ENCODE data around the gene OR51E2.

OR51E2 gene

DNA sequence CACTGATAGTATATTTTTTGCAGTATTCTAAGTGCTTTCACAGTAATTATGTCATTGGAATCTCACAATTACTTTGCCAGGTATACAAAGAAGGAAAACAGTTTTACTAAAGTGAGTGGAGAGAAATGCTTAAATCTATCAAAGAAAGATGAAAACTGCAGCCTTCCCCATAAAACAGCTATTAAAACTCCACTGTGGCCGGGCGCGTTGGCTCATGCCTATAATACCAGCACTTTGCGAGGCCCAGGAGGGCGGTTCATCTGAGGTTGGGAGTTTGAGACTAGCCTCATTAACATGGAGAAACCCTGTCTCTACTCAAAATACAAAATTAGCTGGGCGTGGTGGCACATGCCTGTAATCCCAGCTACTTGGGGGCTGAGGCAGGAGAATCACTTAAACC is 34.8 kb downstream of the OR51E2 start:
- DNase-seq: no peak

DNA sequence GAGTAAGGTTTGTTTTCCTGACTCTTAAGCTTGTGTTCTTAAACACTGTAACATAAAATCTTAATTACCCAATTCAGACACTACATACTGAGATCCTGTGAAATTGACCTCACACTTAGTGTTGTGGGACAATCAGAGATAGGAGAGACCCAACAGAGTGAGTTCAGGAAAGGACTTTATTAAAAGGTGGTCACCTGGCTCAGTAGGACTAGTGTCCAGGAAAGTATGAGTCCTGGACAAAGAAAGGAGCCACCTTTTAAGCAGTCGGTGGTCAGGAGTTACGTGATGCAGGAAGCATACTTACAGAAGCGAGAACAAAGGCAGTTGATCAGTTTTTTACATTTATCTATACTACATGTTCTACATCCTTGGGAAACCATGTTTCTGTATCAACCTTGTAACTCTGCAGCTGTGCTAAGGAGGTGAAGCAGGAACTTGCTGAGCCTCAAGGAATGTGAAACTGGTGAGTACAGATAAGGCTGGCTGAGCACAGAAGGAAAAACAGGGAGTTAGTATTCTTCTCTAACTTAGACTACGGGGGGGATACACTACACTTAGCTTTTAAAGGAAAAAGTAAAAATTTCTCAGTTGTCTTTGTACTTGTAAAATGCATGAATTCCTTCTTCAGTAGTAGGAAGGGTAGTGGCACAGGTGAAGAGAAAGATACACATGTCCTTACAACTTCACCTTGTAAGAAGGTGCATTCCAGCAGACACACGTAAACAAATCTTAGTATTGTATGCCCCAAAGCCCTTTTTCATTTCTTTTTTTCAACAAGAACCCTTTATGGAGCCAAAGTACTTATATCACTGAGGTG is 38.8 kb downstream of the OR51E2 start:
- DNase-seq: no peak

DNA sequence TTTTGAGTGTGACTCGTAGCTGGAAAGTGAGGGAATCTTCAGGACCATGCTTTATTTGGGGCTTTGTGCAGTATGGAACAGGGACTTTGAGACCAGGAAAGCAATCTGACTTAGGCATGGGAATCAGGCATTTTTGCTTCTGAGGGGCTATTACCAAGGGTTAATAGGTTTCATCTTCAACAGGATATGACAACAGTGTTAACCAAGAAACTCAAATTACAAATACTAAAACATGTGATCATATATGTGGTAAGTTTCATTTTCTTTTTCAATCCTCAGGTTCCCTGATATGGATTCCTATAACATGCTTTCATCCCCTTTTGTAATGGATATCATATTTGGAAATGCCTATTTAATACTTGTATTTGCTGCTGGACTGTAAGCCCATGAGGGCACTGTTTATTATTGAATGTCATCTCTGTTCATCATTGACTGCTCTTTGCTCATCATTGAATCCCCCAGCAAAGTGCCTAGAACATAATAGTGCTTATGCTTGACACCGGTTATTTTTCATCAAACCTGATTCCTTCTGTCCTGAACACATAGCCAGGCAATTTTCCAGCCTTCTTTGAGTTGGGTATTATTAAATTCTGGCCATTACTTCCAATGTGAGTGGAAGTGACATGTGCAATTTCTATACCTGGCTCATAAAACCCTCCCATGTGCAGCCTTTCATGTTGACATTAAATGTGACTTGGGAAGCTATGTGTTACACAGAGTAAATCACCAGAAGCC is 42.9 kb downstream of the OR51E2 start:
- no peak for DNase-seq

DNA sequence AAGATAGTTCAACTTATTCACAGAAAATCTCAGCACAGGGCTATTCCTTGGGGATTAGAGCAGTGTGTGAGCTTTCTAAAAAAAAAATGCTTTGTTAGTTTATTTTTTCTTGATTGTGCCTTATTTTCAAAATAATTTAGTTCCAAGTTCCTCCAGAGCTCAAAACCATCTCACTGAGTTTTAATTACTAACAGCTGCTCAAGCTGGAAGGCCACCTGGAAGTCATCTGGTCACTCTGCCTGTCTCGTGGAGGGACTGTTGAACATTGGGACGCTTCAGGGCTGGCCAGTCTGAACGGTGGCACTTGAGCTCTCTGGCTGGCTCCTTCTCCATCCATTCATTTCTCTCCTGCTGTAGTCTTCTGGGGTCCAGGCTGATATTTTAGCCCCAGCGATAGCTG is 49.9 kb downstream of the OR51E2 start:
- no peak for DNase-seq

DNA sequence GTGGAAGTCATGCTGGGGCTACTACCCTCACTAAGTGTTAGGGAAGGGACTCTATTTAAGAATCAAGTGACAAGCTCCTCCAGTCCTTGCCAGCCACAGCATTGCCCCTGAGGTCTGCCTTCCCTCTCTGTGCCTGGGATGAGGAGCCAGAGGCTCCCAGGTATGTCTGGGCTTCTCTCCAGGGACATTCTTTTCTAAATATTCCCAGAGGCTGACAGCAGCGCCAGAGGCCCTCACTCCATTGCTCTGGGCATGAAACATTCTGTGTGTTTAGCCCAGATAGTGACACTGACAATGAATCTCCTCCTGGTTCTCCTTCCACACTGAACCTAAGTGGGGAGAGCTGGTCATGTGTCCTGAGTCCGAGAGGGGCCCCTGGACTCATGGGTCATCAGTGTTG is 51.7 kb downstream of the OR51E2 start:
- no peak for DNase-seq

DNA sequence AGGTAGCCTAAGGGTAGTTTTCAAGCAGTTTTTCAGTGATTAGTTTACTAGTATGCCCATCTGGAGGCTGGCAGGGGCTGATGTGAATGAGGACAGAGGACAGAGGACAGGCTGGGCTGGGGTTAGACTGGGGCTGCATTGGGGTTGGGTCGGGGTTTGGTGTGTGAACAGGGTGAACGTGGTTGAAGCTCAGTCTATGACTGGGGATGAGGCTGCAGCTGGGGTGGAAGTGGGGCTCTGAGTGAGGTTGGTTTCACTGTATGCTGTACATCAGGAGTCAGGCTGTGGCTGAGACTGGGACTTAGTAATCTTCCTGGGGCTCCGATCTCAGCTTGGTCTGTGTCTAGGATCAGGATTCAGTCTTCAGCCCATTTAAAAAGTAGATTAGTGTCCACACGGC is 53.4 kb downstream of the OR51E2 start:
- DNase-seq: no peak

DNA sequence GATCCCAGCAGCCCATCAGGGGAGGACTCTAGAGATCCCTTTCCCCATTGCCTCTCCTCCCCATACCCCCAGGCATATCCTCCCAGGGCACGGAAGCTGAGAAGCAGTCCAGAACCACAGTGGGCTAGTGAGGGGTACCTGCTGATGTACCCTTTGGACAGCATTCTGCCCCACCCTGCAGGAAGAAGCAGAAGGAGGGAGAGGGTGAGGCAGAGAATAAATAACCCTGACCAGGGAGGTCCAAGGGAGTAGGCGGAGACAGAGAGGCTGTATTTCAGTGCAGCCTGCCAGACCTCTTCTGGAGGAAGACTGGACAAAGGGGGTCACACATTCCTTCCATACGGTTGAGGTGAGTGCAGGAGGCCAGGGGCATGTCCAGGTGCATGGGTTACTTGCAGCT is 54.0 kb downstream of the OR51E2 start, which contains the start of gene OR51E1:
Gene OR51E1 (plus strand): TSS at position 301 of the 400 bp plus-strand sequence. CDS start 8,545 bp downstream, outside the sequence.
- no peak for DNase-seq

DNA sequence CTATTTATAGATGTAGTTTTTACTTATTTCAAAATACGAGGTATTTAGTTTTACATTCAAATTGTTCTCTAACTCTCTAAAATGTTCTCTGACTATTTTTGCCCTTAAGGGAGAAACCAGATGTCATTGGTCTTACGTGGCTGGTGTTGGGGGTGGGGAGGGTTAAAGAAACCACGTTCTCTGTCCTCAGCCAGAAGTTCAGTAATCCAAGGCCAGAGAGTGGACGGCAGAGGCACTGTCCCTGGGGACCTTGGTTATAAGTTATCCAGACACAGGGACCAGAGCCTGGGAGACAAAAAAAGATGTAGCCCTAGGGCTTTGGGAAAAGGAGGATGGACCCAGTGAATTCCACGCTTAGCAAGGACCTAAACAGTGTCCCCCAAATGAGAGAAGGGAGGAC is 54.6 kb downstream of the OR51E2 start:
- DNase-seq: no peak

DNA sequence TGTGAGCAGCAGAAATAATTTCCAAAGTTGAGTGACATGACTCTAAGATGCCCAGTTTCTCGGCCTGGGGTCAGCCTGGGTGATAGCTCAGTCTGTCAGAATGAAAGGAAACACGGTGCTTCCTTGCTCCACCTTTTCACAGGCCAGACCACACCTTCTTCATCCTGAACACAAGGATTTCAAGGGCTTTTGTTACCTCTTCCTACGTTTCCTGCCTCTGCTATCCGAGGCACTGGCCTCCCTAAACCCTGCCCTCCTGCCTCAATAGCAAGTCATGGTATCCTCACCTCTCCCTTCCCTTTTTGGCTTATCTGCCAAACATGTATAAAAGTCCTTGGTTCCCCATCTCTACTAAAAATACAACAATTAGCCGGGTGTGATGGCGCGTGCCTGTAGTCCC is 55.6 kb downstream of the OR51E2 start:
- no peak for DNase-seq

DNA sequence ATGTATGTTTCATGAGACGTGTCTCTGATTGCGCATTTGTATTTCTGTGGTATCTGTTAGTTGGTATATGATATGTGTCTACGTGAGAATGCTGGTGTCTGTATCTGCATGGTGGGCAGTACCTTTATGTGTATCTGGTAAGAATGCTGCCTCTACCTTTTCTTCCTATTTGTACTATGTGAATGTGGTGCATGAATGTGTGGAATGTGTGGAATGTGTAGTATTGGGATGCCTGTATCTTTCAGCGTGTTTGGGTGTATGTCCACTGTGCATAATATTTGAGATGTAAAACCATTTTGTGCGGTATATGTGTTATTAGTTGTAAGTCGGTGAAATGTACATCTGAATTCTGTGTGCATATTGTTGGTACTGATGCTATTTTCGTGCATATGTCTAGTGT is 56.2 kb downstream of the OR51E2 start:
- DNase-seq: no peak

DNA sequence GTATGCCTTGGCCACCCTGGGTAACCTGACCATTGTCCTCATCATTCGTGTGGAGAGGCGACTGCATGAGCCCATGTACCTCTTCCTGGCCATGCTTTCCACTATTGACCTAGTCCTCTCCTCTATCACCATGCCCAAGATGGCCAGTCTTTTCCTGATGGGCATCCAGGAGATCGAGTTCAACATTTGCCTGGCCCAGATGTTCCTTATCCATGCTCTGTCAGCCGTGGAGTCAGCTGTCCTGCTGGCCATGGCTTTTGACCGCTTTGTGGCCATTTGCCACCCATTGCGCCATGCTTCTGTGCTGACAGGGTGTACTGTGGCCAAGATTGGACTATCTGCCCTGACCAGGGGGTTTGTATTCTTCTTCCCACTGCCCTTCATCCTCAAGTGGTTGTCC is 57.7 kb downstream of the OR51E2 start:
- DNase-seq: no peak

DNA sequence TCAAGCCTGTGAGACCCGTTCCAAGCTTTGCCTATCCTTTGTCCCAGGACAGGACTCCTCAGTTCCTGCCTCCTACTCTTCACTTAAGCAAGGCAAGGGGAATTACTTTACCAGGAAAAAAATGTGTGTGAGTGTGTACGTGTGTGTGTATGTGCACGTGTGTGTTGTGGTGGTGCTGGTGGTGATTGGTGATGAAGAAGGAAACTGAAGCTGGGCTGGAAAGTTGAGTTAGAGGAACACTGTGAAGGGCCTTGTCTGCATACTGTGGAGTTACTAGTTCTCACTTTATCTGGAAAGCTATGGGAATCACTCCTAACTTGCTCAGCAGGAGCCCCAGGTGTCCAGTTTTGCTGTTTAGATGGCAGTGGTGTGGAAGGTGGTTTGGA is 60.0 kb downstream of the OR51E2 start:
- DNase-seq: no peak

DNA sequence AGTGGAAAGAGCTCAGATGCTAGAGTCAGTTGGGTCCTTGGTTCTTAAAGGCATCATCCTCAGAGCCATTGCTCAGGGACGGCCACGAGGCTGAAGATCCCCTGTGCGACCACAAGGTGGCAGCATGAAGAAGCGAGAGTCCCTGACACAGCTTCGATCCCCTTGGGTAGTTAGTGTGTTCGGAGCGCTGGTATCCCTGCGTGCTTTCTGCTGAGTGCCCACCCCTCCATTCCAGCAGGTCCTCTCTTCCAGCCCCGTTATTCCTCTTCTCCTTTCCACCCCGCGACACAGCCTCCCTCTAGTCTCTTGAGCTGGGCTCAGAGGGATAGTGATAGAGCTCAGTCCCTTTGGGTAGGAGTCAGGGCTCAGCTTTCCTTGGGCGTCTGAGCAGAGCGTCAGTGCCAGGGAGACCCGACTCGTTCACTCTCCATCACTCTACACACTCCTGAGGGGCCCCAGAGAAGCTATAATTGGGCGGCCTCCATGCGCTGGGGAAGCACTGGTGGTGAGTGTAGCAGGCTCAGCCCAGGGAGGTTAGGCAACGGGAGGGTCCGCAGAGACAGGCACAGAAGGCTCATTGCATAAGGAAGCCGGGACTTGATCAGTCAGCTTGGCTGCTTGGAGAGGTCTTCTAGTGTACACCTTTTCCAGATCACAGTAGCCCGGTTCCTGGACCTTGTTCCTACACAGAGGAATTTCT is 60.5 kb downstream of the OR51E2 start, which contains the start of gene OR51D1:
Gene OR51D1 (plus strand): TSS at position 516 of the 700 bp plus-strand sequence. CDS start 2,314 bp downstream, outside the sequence.
- peak; percentile 36 for DNase-seq

DNA sequence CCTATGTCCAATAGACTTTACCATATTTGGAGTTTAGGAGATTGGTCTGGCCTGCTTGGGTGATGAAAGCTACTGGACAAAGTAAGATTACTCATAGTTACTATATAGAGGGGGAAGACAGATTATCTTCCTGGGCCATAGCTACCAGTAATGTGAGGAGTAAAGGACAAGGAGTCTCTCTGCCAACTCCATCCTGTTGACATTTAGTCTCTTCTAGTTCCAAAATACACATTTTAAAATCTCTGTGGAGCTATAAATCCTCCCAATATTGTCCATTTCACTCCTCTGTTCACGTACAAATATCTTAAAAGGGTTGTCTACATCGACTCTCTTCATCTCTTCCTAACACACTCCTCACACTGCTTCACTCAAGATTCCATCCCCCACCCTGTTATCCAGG is 61.5 kb downstream of the OR51E2 start:
- DNase-seq: no peak
